Lower lobe of right lung (tissue), 2 donors: ENCODE measurements around the gene BOC. TPM values are rescaled to one million over a fixed set of nuclear protein-coding genes. Genes with fewer than 3 reads are reported as not detected.

Source experiments
- ATAC-seq, 2 donors: fragments of 200-7000 bp; cut with Tn5 transposase; one replicate each; pipeline ENCODE4 v1.9.1; 2020 to 2022; ENCODE audit warnings: mild to moderate bottlenecking in 2 of 2, moderate library complexity in 2 of 2
- DNase-seq: peaks from one replicate; pipeline ENCODE4 v3.0.0-alpha.2; 2020
- H3K27ac ChIP-seq: fragments of 200-600 bp; one replicate; pipeline ENCODE4 v1.8.0; 2022
- H3K27me3 ChIP-seq: fragments of 200-600 bp; one replicate; pipeline ENCODE4 v1.8.0; 2022; ENCODE audit warnings: low read depth
- H3K36me3 ChIP-seq: fragments of 200-600 bp; one replicate; pipeline ENCODE4 v1.8.0; 2022; ENCODE audit warnings: mild to moderate bottlenecking
- H3K4me1 ChIP-seq: fragments of 200-600 bp; one replicate; pipeline ENCODE4 v1.8.0; 2022
- H3K4me3 ChIP-seq: fragments of 200-600 bp; one replicate; pipeline ENCODE4 v1.8.0; 2022; ENCODE audit warnings: mild to moderate bottlenecking
- H3K9me3 ChIP-seq: fragments of 200-600 bp; one replicate; pipeline ENCODE4 v1.8.0; 2022
- intact Hi-C: fragments of 100-400 bp; cut with DNase I; formaldehyde crosslinking; loops from one replicate; pipeline ENCODE4 v1.11.0; 2022
- total RNA-seq: library from RNA; stranded (reverse); fragmentation: NEBNext Ultra II Directional; extraction: Animal tissue kit (Norgen Biotek cat#: 25700); gene quantifications from one replicate; pipeline ENCODE4 v1.2.1, GENCODE V29; 2021
- TF ChIP-seq, protein P1 (sequence below): fragments of 200-600 bp; IDR thresholded peaks from one replicate; pipeline ENCODE4 v1.8.0; 2022; ENCODE audit warnings: antibody characterized with exemption, mild to moderate bottlenecking
- donor health status: DM: no; HTN: yes; CAD: no; lungs with severe emphysema.

Gene BOC
- total RNA-seq, 1 donor from 2014 or later = 10.1 TPM

DNA sequence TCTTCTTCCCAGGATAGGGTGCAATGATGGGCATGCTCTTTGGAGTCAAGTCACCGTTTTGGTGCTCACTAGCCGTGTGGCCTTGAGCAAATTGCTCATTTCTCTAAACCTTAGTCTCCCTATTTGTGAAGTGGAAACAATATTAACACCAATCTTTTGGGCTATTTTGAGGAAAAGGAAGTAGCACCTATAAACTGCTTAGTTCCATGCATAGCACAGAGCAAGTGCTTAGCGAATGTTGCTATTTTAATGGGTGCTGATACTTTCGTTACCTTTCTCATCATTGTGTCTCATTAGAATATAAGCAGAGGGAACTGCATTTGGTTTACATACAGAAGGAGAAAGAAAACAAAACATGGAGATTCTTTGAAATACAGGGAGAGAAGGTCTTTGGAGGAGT is 66.1 kb downstream of the BOC start:
- TF ChIP-seq, protein P1, sequence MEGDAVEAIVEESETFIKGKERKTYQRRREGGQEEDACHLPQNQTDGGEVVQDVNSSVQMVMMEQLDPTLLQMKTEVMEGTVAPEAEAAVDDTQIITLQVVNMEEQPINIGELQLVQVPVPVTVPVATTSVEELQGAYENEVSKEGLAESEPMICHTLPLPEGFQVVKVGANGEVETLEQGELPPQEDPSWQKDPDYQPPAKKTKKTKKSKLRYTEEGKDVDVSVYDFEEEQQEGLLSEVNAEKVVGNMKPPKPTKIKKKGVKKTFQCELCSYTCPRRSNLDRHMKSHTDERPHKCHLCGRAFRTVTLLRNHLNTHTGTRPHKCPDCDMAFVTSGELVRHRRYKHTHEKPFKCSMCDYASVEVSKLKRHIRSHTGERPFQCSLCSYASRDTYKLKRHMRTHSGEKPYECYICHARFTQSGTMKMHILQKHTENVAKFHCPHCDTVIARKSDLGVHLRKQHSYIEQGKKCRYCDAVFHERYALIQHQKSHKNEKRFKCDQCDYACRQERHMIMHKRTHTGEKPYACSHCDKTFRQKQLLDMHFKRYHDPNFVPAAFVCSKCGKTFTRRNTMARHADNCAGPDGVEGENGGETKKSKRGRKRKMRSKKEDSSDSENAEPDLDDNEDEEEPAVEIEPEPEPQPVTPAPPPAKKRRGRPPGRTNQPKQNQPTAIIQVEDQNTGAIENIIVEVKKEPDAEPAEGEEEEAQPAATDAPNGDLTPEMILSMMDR = no peak
- no peak for ATAC-seq
- Histone ChIP-seq H3K4me1 (peaks cover 9% of the 10 kb centered on the region), H3K27ac (no peak overlapping the region), H3K9me3 (no peaks in the 10 kb centered on the region), H3K27me3 (no peaks in the 10 kb centered on the region), H3K4me3 (no peak overlapping the region), H3K36me3 (peaks cover 3% of the 10 kb centered on the region)
- no peak for DNase-seq
- intact Hi-C loops = no loop called here

DNA sequence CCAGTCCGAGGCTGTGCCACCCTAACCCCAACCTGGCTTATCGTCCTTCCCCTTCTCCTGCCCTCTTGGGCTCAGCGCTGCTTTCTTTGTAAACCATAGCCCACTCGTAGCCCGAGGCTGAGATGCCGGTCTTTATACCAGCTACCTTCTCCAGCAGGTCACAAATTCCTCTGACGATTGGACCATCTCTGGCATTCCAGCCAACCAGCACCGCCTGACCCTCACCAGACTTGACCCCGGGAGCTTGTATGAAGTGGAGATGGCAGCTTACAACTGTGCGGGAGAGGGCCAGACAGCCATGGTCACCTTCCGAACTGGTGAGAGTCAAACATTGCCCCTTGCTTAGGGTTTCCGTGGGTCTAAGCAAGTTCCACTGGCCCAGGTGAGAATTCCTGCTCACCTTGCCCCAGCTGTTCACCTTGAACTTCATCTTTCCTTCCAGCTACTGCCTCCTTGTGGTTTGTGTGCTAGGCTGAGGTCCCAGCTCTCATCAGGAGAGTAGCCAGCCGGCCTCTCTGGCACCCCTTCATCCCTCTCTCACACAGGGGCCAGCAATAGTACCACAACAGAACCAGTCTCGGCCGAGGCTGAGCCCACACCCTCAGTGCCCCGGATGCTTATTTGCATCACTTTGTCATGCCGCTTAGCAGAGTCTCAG is 66.7 kb downstream of the BOC start:
- Histone ChIP-seq H3K27ac (no peak overlapping the region), H3K9me3 (no peaks in the 10 kb centered on the region), H3K4me3 (no peak overlapping the region), H3K4me1 (peaks cover 9% of the 10 kb centered on the region), H3K36me3 (no peaks in the 10 kb centered on the region), H3K27me3 (no peaks in the 10 kb centered on the region)
- no peak for ATAC-seq
- TF ChIP-seq, protein P1 = no peak
- no peak for DNase-seq
- intact Hi-C loops = no loop called here

DNA sequence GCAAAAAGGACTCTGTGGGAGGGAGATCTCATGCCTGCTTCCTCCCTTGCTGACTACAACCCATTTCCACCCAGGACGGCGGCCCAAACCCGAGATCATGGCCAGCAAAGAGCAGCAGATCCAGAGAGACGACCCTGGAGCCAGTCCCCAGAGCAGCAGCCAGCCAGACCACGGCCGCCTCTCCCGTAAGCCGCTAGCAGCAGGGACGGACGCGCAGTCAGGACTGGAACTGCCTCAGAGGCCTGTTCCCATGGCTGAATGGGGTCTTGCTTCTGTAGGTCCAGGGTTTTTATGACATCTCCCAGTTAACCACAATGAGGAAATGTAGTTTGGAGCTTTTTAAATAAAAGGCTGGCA is 67.2 kb downstream of the BOC start:
- H3K27me3 ChIP-seq = no peaks in the 10 kb centered on the region
- no peaks in the 10 kb centered on the region for H3K36me3 ChIP-seq
- DNase-seq = no peak
- no peak overlapping the region for H3K4me3 ChIP-seq
- no peak for ATAC-seq
- peaks cover 9% of the 10 kb centered on the region for H3K4me1 ChIP-seq
- intact Hi-C loops = no loop called here
- TF ChIP-seq, protein P1 = no peak
- no peak overlapping the region for H3K27ac ChIP-seq
- no peaks in the 10 kb centered on the region for H3K9me3 ChIP-seq

DNA sequence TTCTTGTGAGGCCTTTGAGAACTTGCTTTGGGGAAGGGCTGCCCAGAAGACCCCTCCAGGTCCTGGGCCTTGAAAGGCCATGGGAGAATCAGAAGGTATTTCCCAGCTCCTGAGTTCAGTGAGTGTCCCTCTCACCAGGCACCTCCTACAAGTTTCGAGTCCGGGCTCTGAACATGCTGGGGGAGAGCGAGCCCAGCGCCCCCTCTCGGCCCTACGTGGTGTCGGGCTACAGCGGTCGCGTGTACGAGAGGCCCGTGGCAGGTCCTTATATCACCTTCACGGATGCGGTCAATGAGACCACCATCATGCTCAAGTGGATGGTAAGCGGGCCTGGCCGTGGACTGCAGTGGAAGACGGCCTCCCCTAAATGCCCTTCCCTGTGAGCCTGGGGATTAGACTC is 68.3 kb downstream of the BOC start:
- H3K27ac ChIP-seq = no peak overlapping the region
- no peak for DNase-seq
- no peak for ATAC-seq
- TF ChIP-seq, protein P1 = no peak
- H3K36me3 ChIP-seq = no peaks in the 10 kb centered on the region
- peaks cover 9% of the 10 kb centered on the region for H3K4me1 ChIP-seq
- no peak overlapping the region for H3K4me3 ChIP-seq
- no peaks in the 10 kb centered on the region for H3K9me3 ChIP-seq
- intact Hi-C loops = no loop called here
- H3K27me3 ChIP-seq = no peaks in the 10 kb centered on the region

DNA sequence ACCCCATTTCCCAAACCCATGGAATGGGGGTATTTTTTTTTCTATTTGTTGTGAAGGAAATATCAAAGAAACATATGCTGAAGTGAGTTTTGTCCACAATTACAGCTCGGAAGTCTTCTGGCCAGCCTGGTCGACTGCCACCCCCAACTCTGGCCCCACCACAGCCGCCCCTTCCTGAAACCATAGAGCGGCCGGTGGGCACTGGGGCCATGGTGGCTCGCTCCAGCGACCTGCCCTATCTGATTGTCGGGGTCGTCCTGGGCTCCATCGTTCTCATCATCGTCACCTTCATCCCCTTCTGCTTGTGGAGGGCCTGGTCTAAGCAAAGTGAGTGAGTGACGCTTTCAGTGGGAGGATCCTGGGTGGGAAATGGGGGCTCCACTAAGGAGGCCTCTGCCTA is 71.9 kb downstream of the BOC start:
- Histone ChIP-seq H3K27me3 (no peaks in the 10 kb centered on the region), H3K27ac (no peak overlapping the region), H3K9me3 (no peaks in the 10 kb centered on the region), H3K4me1 (no peaks in the 10 kb centered on the region), H3K36me3 (no peaks in the 10 kb centered on the region), H3K4me3 (no peak overlapping the region)
- intact Hi-C loops = no loop called here
- ATAC-seq = no peak
- TF ChIP-seq, protein P1 = no peak
- no peak for DNase-seq
